HTR-8/SVneo (cell line): ENCODE data around the gene MTERF4.

ENCODE experiments used
- DNase-seq: peaks from one replicate; pipeline ENCODE4 v3.0.0; 2011; ENCODE audit warnings: low spot score, mixed read lengths; ENCODE audit not compliant: insufficient read length
- FAIRE-seq: peaks from 2 replicates; lab custom pipeline; 2011; peaks lifted over from hg19 to GRCh38; lab: Jason Lieb, UNC

MTERF4 gene

DNA sequence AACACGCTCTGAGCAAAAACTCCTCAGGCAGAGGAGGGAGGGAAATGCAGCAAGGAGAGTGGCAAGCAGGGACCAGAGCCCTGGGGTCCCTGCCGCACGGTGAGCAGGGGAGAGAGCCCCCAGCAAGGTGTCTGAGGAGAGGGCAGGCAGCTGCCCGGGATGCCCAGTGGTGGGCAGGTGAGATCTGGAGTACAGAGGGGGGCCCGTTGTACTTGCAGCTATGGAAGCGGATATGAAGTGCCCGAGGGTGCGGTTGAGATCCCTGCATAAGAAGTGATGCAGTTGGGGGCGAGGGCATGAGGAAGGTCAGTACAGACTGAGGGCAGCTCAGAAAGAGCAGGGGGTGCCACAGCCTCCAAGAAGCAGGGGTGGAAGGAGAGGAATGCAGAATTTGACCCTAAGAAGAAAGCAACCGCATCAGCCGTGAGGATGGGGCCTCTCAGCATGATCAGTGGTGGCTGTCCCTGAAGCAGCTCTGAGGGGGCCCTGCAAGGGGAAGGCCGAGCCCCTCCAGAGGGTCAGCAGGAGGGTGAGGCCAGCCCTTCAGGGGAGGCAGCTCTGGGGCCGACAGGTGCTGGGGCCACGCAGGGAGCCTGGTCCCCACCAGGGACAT lies 29.4 kb downstream of the MTERF4 start:
- FAIRE-seq: no peak
- DNase-seq: no peak

DNA sequence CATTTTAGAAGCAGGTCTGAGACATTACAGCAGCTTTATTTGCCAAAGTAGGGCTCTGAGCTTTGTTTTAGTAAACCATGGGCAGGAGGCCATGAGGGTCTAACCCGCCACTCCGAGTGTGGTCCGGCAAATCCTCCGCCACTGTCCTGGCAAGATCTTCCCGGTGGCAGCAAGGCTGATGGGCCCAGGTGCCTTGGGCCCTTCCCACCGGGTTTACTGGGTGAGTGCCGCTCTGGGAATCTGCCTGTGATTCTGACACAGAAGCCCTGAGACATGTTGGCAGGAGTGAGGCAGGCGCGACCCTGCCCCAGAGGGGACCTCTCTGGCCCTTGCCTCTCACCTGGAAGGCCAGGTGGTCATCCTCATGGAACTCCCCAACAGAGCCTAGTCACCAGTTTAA lies 29.9 kb downstream of the MTERF4 start:
- FAIRE-seq (no peak), DNase-seq (no peak)

DNA sequence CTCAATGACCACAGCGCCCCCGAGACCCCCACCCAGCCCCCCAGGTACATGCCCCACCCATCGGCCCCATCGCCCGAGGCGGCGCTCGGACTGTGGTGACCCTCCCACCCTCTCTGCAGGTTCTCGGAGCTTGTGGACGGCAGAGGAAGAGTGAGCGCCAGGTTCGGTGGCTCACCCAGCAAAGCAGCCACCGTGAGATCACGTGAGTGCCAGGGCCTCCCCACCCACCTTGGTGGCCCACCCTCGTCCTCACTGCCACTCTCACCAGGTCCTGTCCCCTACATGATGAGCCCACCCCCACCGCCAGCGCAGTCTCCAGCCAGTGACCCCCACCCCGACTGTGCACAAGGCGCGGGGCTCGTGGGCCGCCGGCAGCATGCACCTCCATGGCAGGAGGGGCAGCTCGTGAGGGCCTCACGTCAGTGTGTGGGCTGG lies 30.4 kb downstream of the MTERF4 start:
- FAIRE-seq (no peak), DNase-seq (no peak)

DNA sequence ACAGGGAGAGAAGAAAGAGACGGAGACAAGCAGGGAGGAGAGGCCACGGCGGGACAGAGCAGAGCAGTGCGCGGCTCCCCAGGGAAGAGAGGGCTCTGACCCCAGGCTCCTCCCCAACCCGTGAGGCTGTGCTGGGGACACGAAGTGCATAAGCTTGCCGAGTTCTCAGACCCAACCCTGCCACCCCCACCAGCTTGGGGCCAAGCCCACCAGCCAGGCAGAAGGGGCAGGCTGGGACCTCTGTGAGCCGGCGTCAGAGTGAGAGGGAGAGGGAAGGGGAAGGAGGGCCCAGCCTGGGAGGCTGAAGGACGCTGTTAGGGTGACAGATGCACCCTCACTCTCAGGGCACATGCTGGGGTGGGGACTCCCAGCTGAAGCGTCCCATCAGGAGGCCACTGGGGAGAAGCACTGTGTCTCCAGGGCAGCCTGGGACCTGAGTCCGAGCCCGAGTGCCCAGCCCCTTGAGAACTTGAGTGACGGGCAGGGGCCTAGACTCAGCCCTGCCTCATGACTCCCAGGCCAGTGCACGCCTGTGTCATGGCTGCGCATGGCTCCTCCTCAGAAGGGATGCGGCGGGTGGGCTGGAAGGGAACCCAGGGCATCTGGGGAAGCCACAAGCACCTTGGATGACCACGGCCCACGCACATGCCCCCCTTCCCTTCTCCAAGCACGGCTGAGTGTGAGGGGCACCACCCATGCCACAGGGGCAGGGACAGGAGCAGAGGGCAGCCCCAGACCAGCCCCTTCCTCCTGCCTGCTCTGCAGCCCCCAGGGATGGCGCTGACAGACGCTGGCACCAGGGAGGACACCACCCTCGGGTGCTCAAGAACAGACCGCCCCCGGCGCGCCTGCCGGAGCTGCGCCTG lies 31.0 kb downstream of the MTERF4 start:
- no peak for FAIRE-seq

DNA sequence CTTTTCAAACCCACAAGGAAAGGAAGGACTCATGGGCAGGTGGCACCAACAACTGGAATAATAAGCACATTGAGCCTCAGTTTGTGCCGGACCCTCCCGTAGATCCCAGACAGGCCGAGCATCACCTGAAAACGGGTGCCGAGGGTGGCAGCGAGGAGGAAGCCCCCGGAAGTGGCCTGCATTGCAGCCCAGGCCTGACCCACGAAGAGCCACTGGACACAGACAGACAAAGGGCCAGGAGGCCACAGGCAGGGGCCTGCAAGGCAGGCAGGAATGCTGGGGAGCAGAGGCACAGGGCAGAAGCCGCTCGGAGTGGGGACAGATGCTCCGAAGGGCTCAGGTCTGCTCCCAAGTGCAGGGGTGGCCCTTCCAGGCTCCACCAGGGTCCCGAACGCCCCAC lies 31.7 kb downstream of the MTERF4 start:
- no peak for FAIRE-seq
- no peak for DNase-seq

More for the DNA sequence above, 31.0 kb downstream of the MTERF4 start:
- no peak for DNase-seq

DNA sequence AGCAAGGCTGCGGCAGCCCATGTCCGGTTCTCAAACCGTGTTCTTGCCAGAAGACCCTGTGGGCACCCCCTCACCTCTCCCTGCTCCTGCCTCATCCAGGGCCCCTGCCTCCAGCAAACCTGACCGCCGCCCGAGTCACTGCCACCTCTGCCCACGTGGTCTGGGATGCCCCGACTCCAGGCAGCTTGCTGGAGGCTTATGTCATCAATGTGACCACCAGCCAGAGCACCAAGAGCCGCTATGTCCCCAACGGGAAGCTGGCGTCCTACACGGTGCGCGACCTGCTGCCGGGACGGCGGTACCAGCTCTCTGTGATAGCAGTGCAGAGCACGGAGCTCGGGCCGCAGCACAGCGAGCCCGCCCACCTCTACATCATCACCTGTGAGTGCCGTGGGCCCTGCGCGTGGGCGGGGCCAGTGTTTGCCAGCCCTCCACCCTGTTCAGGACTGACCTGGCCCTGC lies 32.2 kb downstream of the MTERF4 start:
- DNase-seq: no peak
- FAIRE-seq: no peak

DNA sequence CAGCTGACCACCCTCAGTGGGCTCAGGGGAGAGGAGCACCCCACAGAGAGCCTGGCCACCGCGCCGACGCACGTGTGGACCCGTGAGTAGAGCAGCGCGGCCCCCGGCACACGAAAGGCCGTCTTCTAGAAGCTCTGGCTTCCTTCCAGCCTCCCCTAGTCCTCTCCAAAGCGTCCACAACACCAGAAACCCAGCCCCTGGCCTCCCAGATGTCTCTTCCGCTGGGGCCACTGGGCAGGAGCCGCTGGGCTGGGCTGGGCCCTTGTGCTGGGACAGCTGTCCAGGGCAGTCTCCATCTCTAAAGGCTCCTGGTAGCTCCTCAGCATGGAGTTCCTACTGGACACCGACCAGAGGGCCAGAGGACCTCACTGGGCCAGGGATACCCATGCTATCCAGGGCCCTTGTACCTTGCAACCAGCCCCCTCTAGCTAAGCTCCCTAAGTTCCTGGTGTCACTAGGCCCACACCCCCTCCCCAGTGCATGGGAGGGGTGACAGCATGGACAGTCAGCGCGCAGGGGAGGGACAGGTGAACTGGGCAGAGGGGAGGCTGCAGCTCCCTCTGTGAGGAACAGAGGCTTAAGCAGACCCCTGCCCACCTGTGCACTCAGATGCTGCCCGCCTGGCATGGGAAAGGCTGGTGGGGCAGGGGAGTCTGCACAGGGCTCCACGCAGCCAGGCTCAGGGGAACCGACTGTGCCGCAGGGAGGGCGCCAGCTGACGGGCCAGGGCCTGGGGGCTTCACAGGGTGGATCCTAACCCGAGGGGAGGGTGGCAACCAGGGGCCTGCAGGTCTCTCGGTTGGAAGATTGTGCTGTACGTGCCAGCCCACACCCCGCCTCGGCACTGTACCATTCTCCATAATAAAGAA lies 32.9 kb downstream of the MTERF4 start:
- no peak for FAIRE-seq

DNA sequence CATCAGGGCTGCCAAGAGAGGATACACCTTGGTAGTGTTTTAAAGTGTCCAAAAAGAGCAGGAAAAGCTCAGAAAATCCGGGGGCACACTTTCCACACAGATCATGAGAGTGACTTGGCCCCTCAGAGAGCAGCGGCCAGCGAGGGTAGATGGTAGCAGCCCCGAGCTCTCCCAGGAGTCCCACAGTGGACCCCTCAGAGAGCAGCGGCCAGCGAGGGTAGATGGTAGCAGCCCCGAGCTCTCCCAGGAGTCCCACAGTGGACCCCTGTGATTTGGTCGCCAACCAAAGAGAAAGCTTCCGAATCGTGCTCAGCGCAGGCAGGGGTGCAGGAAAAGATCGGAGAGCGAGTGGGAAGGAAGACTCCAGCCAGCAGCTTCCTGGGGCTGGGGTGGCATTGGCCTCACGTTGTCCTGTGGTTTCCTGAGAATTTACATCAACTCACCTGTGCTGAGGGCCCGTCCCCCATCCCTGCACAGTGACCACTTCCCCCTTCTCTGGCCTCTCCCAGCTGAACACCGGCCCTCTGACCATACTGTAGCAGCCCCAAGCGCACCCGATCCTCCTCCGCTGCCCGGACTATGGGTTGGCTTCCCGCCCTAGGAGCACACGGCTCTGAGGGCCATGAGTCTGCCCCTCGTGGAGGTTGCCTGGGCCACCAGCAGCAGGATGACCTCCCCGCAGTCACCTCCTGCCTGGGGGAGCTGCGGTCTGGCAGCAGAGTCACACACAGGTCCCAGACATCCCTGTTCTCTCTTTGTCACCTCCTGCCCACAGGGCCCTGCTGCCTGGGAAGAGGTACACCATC lies 33.7 kb downstream of the MTERF4 start:
- FAIRE-seq (no peak), DNase-seq (no peak)

More for the DNA sequence above, 32.9 kb downstream of the MTERF4 start:
- DNase-seq: no peak

DNA sequence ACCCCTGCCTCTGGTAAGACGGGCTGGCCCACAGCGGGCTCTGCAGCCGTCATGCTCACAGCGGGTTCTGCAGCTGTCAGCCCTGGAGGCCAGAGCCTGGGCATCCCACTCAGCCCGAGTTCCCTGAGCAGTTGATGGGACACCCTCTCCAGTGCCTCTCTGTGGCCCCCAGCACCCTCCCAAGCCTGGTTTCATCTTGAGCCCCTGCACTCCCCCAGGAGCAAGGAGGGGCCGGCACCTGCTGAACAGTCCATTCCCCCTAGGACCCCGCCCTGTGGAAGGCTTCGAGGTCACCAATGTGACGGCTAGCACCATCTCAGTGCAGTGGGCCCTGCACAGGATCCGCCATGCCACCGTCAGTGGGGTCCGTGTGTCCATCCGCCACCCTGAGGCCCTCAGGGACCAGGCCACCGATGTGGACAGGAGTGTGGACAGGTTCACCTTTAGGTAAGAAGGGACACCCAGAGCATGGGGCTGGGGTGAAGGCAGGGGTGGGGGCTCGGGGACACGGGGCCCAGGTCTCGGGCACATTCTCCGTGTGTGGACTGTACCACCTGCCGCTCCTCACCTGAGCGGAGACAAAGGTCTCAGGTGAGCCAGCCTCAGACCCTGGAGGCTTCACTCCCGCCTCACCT lies 34.5 kb downstream of the MTERF4 start:
- DNase-seq (no peak), FAIRE-seq (no peak)

DNA sequence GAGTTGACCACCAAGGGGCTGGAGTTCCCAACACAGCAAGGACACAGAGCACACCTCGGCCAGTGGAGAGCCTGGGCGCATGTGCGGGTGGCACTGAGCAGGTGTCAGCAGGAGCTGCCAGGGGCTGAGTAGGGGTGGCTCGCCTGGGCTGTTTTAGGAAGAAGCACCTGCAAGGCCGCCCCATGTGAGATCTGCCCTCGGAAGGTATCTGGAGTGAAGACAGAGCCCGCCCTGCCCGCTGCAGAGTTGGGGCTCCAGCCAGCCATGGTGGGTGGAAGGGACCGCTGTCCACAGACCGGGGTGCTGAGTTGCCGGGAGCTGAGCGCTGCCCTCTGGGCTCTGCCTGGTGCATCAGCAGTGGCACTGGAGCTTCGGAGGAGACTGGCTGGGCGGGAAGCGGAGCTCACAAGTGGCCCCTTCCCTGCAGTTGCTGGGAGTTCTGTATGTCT lies 35.2 kb downstream of the MTERF4 start:
- no peak for FAIRE-seq
- peak; percentile 36 for DNase-seq

DNA sequence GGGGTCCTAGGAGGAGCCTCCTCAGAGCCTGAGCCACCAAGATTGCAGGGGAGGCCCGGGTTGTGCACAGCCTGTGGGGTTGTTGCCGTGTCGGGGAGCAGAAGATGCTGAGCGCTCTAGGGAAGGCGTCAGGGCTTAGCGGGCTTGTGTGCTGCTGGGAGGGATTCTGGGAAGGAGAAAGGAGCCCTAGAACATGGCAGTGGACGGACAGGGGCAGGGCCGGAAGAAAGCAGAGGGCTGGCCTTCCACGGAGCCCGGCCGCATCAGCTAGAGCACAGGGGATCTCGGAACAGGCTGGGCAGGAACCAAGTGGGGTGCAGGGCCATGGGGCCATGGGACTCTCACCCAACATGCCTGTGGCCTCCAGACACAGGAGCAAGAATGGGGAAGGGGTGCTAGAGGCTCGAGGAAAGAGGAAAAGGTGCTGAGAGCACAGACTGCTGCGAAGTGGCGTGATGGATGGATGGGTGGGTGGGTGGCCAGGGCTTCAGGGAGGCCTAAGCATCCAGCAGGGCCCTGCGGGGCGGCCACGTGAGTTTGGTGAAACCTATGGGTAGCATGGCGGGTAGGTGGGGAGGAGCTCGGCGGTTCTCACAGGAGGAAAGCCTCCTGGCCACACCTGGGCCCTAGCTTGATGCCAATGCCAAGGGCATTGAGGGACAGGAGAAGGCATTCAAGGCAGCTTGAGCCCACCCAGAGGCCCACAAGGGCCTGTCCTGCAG lies 35.8 kb downstream of the MTERF4 start:
- no peak for DNase-seq

DNA sequence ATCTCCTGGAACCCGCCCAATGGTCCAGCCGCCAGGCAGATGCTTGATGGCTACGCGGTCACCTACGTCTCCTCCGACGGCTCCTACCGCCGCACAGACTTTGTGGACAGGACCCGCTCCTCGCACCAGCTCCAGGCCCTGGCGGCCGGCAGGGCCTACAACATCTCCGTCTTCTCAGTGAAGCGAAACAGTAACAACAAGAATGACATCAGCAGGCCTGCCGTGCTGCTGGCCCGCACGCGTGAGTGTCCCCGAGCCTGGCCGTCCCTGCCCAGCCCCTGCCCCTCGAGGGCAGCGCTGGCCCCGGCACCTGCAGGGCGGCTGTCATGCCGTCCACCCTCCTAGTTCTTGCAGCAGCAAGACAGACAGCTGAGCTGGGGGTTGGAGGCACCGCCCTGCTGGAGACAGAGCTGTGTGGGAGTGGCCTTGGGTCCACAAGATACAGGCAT lies 36.7 kb downstream of the MTERF4 start:
- FAIRE-seq (no peak), DNase-seq (no peak)

More for the DNA sequence above, 35.8 kb downstream of the MTERF4 start:
- no peak for FAIRE-seq

DNA sequence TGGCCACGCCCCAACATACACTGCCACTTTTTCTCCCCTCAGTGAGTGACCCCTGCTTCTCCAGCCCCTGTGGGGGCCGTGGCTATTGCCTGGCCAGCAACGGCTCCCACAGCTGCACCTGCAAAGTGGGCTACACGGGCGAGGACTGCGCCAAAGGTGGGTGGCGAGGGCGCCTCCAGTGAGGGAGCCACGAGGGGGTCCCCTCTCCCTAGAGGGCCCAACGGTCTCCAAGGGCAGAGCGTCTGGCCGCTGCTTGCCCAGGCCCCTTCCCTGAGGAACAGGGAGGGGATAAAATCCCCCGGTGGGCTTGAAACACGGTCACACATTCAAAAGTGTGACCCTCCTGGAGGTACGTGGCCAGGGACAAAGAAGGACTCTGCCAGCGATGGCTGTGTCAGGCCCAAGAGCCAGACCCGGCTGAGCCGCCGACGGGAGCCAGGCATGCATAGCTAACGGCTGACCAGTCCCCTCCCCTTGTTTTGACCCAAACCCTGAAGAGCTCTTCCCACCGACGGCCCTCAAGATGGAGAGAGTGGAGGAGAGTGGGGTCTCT lies 37.2 kb downstream of the MTERF4 start:
- no peak for DNase-seq
- FAIRE-seq: no peak

DNA sequence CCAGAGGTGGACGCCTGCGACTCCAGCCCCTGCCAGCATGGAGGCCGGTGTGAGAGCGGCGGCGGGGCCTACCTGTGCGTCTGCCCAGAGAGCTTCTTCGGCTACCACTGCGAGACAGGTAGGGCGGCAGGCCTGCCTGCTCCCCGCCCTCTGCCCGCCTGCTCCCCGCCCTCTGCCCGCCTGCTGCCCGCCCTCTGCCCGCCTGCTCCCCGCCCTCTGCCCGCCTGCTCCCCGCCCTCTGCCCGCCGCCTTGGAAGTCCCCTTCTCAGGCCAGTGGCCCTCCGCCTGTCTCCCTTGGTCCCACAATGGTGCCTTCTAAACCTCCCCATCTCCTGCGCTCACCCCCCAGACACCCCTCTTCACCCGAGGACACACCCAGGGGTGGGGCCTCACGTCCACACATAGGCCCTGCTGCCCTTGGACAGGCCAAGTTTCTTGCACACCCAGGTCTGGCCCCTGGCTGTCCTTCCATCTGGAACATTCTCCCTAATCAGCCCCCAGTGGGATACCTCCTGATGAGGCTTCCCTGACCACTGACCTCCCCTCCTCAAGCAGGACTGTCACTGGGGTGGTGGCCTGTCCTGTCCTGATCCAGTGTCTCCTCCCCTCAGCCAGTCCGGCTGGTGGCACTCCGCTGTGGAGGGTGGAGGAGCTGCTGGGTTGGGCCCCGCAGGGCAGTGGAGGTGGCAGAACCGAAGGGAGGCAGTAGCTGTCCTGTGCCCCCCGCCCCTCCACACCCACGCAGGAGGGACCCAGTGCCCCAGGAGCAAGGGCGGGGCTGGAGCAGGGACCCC lies 37.9 kb downstream of the MTERF4 start:
- FAIRE-seq: no peak
- DNase-seq: no peak

DNA sequence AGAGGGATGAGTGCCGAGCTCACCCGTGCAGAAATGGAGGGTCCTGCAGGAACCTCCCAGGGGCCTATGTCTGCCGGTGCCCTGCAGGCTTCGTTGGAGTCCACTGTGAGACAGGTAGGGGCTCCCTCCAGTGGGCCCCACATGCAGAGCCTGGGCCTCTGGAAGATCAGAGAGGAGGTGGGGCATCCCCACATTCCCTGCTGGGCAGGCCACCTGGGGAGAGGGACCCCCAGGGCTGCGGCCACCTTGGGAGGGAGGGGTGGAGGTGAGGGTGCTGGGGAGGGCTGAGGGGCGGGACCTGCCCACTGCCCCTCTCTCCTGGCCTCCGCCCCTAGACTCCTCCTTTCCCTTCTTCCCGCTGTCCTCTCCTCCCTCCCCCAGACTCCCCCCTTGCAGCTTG lies 38.5 kb downstream of the MTERF4 start:
- no peak for FAIRE-seq
- no peak for DNase-seq

DNA sequence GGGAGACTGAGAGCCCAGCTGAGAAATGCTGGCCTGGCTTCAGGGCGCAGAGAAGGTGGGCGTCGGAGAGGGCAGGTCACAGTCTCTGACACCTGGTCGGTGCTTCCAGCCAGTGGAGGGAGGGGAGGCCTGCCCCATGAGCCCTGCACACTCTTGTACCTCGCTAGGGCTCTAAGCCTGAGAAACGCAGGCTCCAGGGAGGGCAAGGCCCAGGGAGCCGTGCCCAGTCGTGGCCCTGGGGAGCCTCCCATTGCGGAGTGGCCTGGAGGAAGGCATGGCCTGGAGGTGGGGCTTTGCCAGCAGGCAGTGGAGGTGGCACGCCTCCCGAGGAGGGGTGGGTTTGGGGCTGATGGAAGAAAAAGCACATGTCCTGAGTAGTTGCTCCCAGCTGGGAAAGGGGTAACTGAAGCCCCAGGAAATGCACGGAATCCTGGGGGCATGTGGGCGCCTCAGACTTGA lies 39.0 kb downstream of the MTERF4 start:
- DNase-seq (no peak), FAIRE-seq (no peak)

DNA sequence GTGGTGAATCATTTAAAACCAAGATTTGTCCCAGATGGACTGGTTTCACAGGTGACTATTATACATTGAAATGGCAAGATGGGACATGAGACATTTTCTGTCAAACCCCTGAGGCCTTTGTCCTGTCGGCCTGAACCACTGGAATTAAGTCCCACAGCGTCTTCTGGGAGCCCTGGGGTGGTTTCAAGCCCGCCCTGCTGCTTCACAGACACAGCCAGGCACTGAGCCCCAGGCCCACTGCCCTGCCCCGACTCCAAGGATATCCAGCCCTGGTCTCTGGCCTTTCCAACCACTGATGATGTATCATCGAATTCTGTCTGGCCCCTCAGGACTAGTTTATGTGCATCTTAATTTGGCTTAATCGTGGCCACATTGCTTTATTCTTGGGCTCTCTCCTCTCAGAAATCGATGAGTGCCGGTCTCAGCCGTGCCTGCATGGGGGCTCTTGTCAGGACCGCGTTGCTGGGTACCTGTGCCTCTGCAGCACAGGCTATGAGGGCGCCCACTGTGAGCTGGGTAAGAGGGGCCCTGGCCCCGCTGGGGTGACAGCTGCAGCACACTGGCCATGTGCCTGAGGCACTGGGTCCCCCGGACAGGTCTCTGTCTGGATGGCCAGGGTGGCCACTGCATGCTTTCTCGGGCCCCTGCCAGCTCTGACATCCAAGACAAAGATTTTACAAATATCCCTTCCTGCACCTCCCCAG lies 39.5 kb downstream of the MTERF4 start:
- FAIRE-seq (no peak), DNase-seq (no peak)
